Measurements from ENCODE around the gene CTXN1.
A peak's percentile ranks its signal among the peaks of the same experiment; 100 is the strongest.
"Not testable (repeated sequence)": the region's sequence is repeated elsewhere in the genome, so short reads cannot be mapped to it uniquely, and the experiment has no call there.

Gene CTXN1

GRCh38 chr19:7926021-7926726 lies at the start of gene CTXN1:
Gene CTXN1 (minus strand): TSS chr19:7926135. CDS start chr19:7925538, 597 bp downstream.
- peak; percentile 84 for DNase-seq

GRCh38 chr19:7975037-7975436 lies 49.1 kb upstream of the CTXN1 start:
- no peak for DNase-seq

GRCh38 chr19:7973883-7974282 lies 47.9 kb upstream of the CTXN1 start:
- DNase-seq: no peak

GRCh38 chr19:7971553-7972520 lies 45.9 kb upstream of the CTXN1 start:
- DNase-seq: no peak

DNA sequence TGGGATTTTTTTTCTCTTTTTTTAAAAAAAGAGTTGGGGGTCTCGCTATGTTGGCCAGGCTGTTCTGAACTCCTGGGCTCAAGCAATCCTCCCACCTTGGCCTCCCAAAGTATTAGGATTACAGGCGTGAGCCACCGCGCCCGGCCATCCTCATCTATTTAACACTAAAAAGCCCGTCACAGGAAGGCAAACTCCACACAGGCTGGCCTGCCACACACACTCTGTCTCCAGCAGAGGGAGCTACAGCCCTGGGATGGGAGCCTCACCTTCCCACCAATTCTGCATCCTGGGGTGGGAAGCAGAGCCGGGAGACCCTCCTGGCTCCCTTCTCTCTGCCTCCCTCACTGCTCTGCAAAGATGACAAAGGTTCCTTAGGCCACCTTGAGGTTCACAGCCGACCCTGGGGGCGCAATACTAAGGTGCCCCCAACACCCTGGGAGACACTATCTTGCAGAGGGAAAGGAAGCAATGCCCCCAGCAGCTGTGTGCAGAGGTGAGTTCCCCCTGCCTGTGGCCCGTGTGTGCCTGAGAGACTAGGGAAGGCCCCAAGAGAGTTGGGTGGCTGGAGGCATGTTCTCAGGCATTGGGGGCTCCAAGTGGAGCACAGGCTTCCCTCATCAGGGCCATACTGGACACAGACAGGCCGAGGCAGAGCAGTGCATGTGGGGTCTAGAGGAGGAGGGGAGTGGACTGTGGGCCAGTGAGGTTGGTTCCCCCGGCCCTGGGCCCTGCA lies 44.9 kb upstream of the CTXN1 start:
- peak; percentile 82 for DNase-seq

GRCh38 chr19:7969555-7969939 lies 43.6 kb upstream of the CTXN1 start:
- DNase-seq: no peak

GRCh38 chr19:7968796-7969554 lies 43.0 kb upstream of the CTXN1 start:
- no peak for DNase-seq

DNA sequence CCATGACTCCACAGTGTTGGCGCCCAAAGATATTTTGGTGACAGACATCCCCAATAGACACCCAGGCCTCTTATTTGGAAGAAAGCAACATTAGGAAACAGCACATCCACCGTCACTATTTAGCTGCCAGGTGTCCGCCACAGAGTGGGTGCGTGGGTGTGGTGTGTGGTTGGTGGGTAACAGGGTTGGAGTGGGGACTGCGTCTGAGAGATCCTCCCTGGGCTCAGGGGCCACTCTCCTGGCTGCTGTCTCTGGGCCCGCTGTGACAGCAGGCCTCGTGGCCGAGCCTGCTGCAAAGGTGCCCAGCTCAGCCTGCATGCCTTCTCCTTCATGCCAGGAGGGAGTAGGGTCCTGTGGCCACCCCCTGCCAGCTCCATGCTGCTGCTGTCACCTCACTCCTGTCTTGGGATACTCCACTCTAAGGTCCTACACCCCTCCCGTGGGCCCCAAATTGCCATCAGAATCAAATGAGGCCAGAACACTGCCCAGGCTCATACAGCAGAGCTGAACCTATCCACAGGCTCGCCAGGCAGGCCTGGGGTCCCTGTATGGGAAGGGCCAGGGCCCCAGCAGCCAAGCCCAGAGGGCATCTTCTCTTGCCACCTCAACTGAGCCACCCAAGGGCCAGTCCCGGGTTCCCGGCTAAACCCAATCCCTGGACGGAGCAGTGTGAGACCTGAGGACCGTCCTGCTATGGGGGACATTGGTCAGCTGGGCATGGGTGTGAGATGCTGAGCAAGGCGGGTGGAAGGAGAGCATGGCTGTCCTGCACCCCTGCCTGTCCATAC lies 42.3 kb upstream of the CTXN1 start:
- no peak for DNase-seq

- no peak for DNase-seq
Measured at GRCh38 chr19:7965921-7966665, 40.2 kb upstream of the CTXN1 start.

GRCh38 chr19:7965259-7965841 lies 39.4 kb upstream of the CTXN1 start:
- no peak for DNase-seq

- no peak for DNase-seq
Measured at GRCh38 chr19:7963566-7963965, 37.6 kb upstream of the CTXN1 start.

GRCh38 chr19:7962644-7963268 lies 36.8 kb upstream of the CTXN1 start:
- no peak for DNase-seq

GRCh38 chr19:7961920-7962626 lies 36.1 kb upstream of the CTXN1 start:
- no peak for DNase-seq

DNA sequence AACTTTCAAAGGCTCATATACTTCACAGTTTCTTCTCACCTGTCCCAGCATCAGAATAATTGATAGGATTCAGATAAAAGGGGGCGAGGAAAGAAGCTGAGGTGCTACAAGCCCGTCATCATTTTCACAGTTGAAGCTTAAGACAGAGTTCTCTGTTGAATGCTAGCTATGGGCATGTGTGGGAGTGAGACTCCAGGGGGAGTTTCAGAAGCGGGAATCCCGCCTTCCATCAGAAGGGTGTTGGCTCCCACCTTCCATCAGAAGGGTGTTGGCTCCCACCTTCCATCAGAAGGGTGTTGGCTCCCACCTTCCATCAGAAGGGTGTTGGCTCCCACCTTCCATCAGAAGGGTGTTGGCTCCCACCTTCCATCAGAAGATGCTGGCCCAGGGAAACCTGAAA lies 35.1 kb upstream of the CTXN1 start:
- DNase-seq: not testable (repeated sequence)

GRCh38 chr19:7959211-7959610 lies 33.3 kb upstream of the CTXN1 start:
- no peak for DNase-seq

- DNase-seq: no peak
Measured at GRCh38 chr19:7955696-7956095, 29.8 kb upstream of the CTXN1 start.

- DNase-seq: no peak
Measured at GRCh38 chr19:7953576-7953975, 27.6 kb upstream of the CTXN1 start.

DNA sequence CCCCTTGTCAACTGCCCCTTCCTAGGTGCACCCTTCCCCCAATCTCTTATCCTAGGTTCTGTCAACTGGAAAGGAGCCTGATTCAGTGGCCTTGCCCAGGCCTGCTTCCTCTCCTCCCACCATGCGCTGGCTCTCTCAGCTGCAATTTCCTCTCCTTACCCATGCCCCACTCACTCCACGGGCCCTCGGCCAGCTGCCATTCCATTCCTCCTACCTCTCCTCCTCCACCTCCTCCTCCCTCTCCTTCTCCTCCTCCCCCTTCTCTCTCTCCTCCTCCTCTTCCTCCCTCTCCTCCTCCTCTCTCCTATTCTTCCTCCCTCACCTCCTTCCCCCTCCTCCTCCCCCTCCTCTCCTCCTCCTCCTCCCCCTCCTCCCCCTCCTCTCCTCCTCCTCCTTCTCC lies 27.1 kb upstream of the CTXN1 start:
- no peak for DNase-seq

DNA sequence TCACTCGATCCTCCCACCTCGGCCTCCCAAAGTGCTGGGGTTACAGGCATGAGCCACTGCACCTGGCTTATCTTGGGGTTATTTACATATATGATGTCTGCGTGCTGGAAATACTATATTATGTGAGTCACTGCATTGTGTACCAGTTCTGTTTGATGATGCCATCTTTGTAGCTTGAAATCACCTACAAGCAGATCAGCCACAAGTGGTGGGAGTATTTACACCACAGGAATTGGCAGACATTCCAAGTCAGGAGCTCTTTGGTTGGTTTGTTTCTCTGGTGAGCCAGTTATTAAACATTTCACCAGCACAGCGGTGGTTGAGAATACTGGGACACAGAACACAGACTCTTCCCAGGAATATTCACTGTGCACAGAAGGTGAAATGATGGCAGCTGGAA lies 22.0 kb upstream of the CTXN1 start:
- no peak for DNase-seq

All from islet precursor cell (in vitro differentiated cells).